GM12865 (cell line): Measurements from ENCODE around the gene KRTAP4-7.
"Not testable (repeated sequence)": the region's sequence is repeated elsewhere in the genome, so short reads cannot be mapped to it uniquely, and the experiment has no call there.

Source experiments
- DNase-seq: peaks from one replicate; pipeline ENCODE4 v3.0.0; 2010; ENCODE audit warnings: low read depth
- H3K4me3 ChIP-seq: 2 replicates; pipeline ENCODE4 v1.5.1; 2011; ENCODE audit warnings: mild to moderate bottlenecking, low read depth, low read length, control low read depth
- CTCF ChIP-seq: IDR thresholded peaks from 2 replicates; pipeline ENCODE4 v1.5.1; 2011; ENCODE audit warnings: low read length, control low read depth, low read depth, inconsistent platforms; ENCODE audit not compliant: insufficient read depth; ENCODE audit errors: missing control alignments

Gene KRTAP4-7

GRCh38 chr17:41071606-41072360, 12.2 kb upstream of the KRTAP4-7 start:
- no peak for TF ChIP-seq CTCF
- no peak overlapping the region for H3K4me3 ChIP-seq
- no peak for DNase-seq

GRCh38 chr17:41073676-41074075, 10.3 kb upstream of the KRTAP4-7 start:
- DNase-seq, result no peak
- H3K4me3 ChIP-seq, result no peak overlapping the region
- TF ChIP-seq CTCF, result no peak

- no peak for DNase-seq
- H3K4me3 ChIP-seq, result no peak overlapping the region
- no peak for TF ChIP-seq CTCF
Measured at GRCh38 chr17:41076788-41077187, 7.2 kb upstream of the KRTAP4-7 start.

GRCh38 chr17:41082626-41083025, 1.3 kb upstream of the KRTAP4-7 start:
- TF ChIP-seq CTCF, result no peak
- DNase-seq, result no peak
- H3K4me3 ChIP-seq, result no peak overlapping the region

- not testable (repeated sequence) for DNase-seq, H3K4me3 ChIP-seq
Measured at GRCh38 chr17:41083427-41083826, 523 bp upstream of the KRTAP4-7 start.

- not testable (repeated sequence) for H3K4me3 ChIP-seq, DNase-seq
Measured at GRCh38 chr17:41088760-41089352, 4.9 kb downstream of the KRTAP4-7 start.

GRCh38 chr17:41096055-41096454, 12.1 kb downstream of the KRTAP4-7 start:
- no peak overlapping the region for H3K4me3 ChIP-seq
- DNase-seq, result no peak
- no peak for TF ChIP-seq CTCF

- DNase-seq, result no peak
- H3K4me3 ChIP-seq, result no peak within 1 kb of the TSS
- TF ChIP-seq CTCF, result no peak
Measured at GRCh38 chr17:41098042-41098441, 14.1 kb downstream of the KRTAP4-7 start, which contains the start of gene KRTAP4-8. Gene KRTAP4-8 (minus strand): TSS chr17:41098142. CDS start chr17:41098084, 58 bp downstream.
